GM21360 (cell line): ENCODE data around the gene TMCO5A.

Experiments used
- ATAC-seq: cut with Tn5 transposase; IDR thresholded peaks from one replicate; pipeline ENCODE4 v1.9.1; 2021; ENCODE audit warnings: mild to moderate bottlenecking, moderate library complexity; ENCODE audit not compliant: unreplicated experiment

The TMCO5A gene

GRCh38 chr15:37967788-37968187 lies 33.3 kb downstream of the TMCO5A start:
- no peak for ATAC-seq

GRCh38 chr15:37973856-37974255 lies 39.4 kb downstream of the TMCO5A start:
- ATAC-seq: no peak

- no peak for ATAC-seq
Observed at GRCh38 chr15:37978231-37978630, 43.8 kb downstream of the TMCO5A start.

GRCh38 chr15:37979671-37980409 lies 45.4 kb downstream of the TMCO5A start:
- no peak for ATAC-seq

- ATAC-seq: no peak
Observed at GRCh38 chr15:37981201-37981600, 46.8 kb downstream of the TMCO5A start.

GRCh38 chr15:37981775-37982174 lies 47.3 kb downstream of the TMCO5A start:
- no peak for ATAC-seq

- ATAC-seq: no peak
Observed at GRCh38 chr15:37984368-37984767, 49.9 kb downstream of the TMCO5A start.

GRCh38 chr15:37995461-37996347 lies 61.3 kb downstream of the TMCO5A start:
- ATAC-seq: no peak
